K562 (cell line): ENCODE data around the gene LDAH. TPM values are rescaled to one million over a fixed set of nuclear protein-coding genes. Genes with fewer than 3 reads are reported as not detected.

ENCODE experiments used
- ATAC-seq: fragments of 200-7000 bp; cut with Tn5 transposase; 3 replicates; pipeline ENCODE4 v1.9.1; 2020; ENCODE audit warnings: moderate library complexity
- BruUV-seq: library from RNA; stranded (reverse); fragments of 400-500 nt; replicated peaks from 2 replicates; lab custom pipeline; 2021; lab: Mats Ljungman, UMichigan
- CTCF ChIA-PET: fragments of 300-600 bp; formaldehyde crosslinking; extraction: SDS; loops from one replicate; lab custom pipeline; 2021; ENCODE audit warnings: low intra/inter-chr PET ratio; lab: Yijun Ruan, JAX
- POLR2A ChIA-PET: fragments of 300-600, 350-650 bp; sonication (Branson Sonifier 250); formaldehyde crosslinking; extraction: SDS; loops from one replicate; lab custom pipeline; 2021; ENCODE audit warnings: antibody characterized with exemption, inconsistent platforms; lab: Yijun Ruan, JAX
- DNase-seq, 4 experiments: peaks; one replicate each; pipeline versions ENCODE4 v3.0.0 to v3.0.0-alpha.2; 2011 to 2018; ENCODE audit warnings: low spot score in 3 of 4, mixed read lengths in 3 of 4; ENCODE audit errors: extremely low read depth in 1 of 4
- FAIRE-seq: peaks from 2 replicates; lab custom pipeline; 2011; peaks lifted over from hg19 to GRCh38; lab: Jason Lieb, UNC
- H2AFZ ChIP-seq: 2 replicates; pipeline ENCODE4 v1.6.0; 2011; ENCODE audit warnings: low read depth, low read length, control low read depth, inconsistent platforms
- H3K27ac ChIP-seq: fragments of 200-600 bp; 3 replicates; pipeline ENCODE4 v1.8.0; 2011; ENCODE audit warnings: low read depth, mild to moderate bottlenecking, control low read depth, inconsistent platforms, low read length, moderate library complexity, mixed read lengths; ENCODE audit errors: extremely low read depth
- H3K27me3 ChIP-seq, 2 experiments: fragments of 300-600 bp in 1 of 2; 2 replicates in 1 of 2; 3 replicates in 1 of 2; pipeline versions ENCODE4 v1.6.0 to v1.8.0; 2011; ENCODE audit warnings: inconsistent platforms in 2 of 2, low read length in 2 of 2, mild to moderate bottlenecking in 1 of 2, mixed read lengths in 1 of 2, moderate library complexity in 1 of 2; ENCODE audit not compliant: control insufficient read depth in 2 of 2, insufficient read depth in 2 of 2
- H3K36me3 ChIP-seq: fragments of 300-600 bp; 3 replicates; pipeline ENCODE4 v1.8.0; 2011; ENCODE audit warnings: mild to moderate bottlenecking, low read length, inconsistent platforms; ENCODE audit not compliant: control insufficient read depth, insufficient read depth
- H3K4me1 ChIP-seq, 2 experiments: fragments of 200-600 bp in 1 of 2; replicated peaks in 1 of 2; 2 replicates in 1 of 2; 3 replicates in 1 of 2; pipeline versions ENCODE4 v1.5.1 to v1.8.0; 2011; ENCODE audit warnings: inconsistent platforms in 2 of 2, low read length in 2 of 2, mild to moderate bottlenecking in 1 of 2, mixed read lengths in 1 of 2, moderate library complexity in 1 of 2; ENCODE audit not compliant: control insufficient read depth in 2 of 2, insufficient read depth in 2 of 2
- H3K4me2 ChIP-seq: 2 replicates; pipeline ENCODE4 v1.6.1; 2011; ENCODE audit warnings: low read length, control low read depth, inconsistent platforms, mixed read lengths; ENCODE audit not compliant: insufficient read depth
- H3K4me3 ChIP-seq: fragments of 200-600 bp; sonication (generic), shearing (Covaris generic); 2 replicates; pipeline ENCODE4 v1.5.1; 2016; ENCODE audit warnings: control low read depth, inconsistent platforms
- H3K79me2 ChIP-seq: fragments of 200-600 bp; 3 replicates; pipeline ENCODE4 v1.8.0; 2011; ENCODE audit warnings: low read length, inconsistent platforms; ENCODE audit not compliant: control insufficient read depth, insufficient read depth
- H3K9ac ChIP-seq, 2 experiments: 2 replicates each; pipeline versions ENCODE4 v1.6.0 to v1.6.1; 2011; ENCODE audit warnings: low read depth in 2 of 2, low read length in 2 of 2, control low read depth in 1 of 2, inconsistent platforms in 1 of 2, mild to moderate bottlenecking in 1 of 2, mixed read lengths in 1 of 2; ENCODE audit not compliant: insufficient read depth in 1 of 2
- H3K9me1 ChIP-seq: one replicate; pipeline ENCODE4 v1.6.0; 2011; ENCODE audit warnings: inconsistent platforms, mild to moderate bottlenecking, low read length, moderate library complexity; ENCODE audit not compliant: control insufficient read depth, insufficient read depth
- H3K9me3 ChIP-seq: replicated peaks from 2 replicates; pipeline ENCODE4 v1.5.1; 2011; ENCODE audit warnings: low read depth, low read length, inconsistent platforms; ENCODE audit not compliant: control insufficient read depth, insufficient read depth
- H4K20me1 ChIP-seq: replicated peaks from 2 replicates; pipeline ENCODE4 v1.6.1; 2011; ENCODE audit warnings: low read length, inconsistent platforms, mixed read lengths; ENCODE audit not compliant: control insufficient read depth, insufficient read depth
- BRD4 ChIP-seq: fragments of 200-600 bp; sonication (generic); IDR thresholded peaks from 2 replicates; pipeline ENCODE4 v1.6.1; 2017; ENCODE audit warnings: inconsistent platforms
- CAMTA2 ChIP-seq: fragments of 250-450 bp; sonication (Bioruptor Pico); conservative IDR thresholded peaks from 2 replicates; pipeline ENCODE4 v1.5.1; 2022
- DDX20 ChIP-seq: fragments of 450-650 bp; IDR thresholded peaks from 2 replicates; pipeline ENCODE4 v1.6.1; 2016; ENCODE audit warnings: missing genetic modification characterization, low read depth, mild to moderate bottlenecking, missing compliant biosample characterization, moderate library complexity
- E2F5 ChIP-seq: sonication (generic); formaldehyde crosslinking; IDR thresholded peaks from 2 replicates; pipeline ENCODE4 v1.8.0; 2022; ENCODE audit warnings: mild to moderate bottlenecking, missing genetic modification reagents
- FOSL1 ChIP-seq: fragments of 200-800 bp; sonication (Bioruptor generic); conservative IDR thresholded peaks from 2 replicates; pipeline ENCODE4 v1.6.1; 2016; ENCODE audit warnings: missing genetic modification characterization, missing compliant biosample characterization
- GABPA ChIP-seq: fragments of 200-800 bp; sonication (Bioruptor generic); conservative IDR thresholded peaks from 2 replicates; pipeline ENCODE4 v1.6.1; 2016; ENCODE audit warnings: low read depth, missing genetic modification characterization, missing compliant biosample characterization
- MCM7 ChIP-seq, 2 experiments: fragments of 450-650 bp; IDR thresholded peaks; 2 replicates each; pipeline ENCODE4 v1.6.1; 2016 to 2018
- ZBTB40 ChIP-seq, 2 experiments: fragments of 450-650 bp in 1 of 2; sonication (generic) in 1 of 2; formaldehyde crosslinking in 1 of 2; IDR thresholded peaks; 2 replicates each; pipeline versions ENCODE4 v1.7.1 to v1.9.0; 2016 to 2022; ENCODE audit warnings: inconsistent platforms in 1 of 2, mild to moderate bottlenecking in 1 of 2, missing genetic modification reagents in 1 of 2
- ZNF445 ChIP-seq: fragments of 250-450 bp; sonication (Bioruptor Pico); IDR thresholded peaks from 2 replicates; pipeline ENCODE4 v1.4.0; 2020; ENCODE audit warnings: low read depth, mild to moderate bottlenecking, moderate library complexity
- ZNF75A ChIP-seq: fragments of 450-650 bp; formaldehyde crosslinking; IDR thresholded peaks from 2 replicates; pipeline ENCODE4 v1.4.0; 2020; ENCODE audit warnings: mild to moderate bottlenecking
- WGBS: fragments of 100-300 bp; shearing (Covaris generic); methylation state at CpG from one replicate; pipeline ENCODE4 v1.1.6; 2016; ENCODE audit warnings: low coverage, mixed read lengths; ENCODE audit not compliant: insufficient coverage; ENCODE audit errors: missing lambda C conversion rate; 5-methylcytosine and 5-hydroxymethylcytosine counted together
- in situ Hi-C: fragments of 300-500 bp; cut with MboI; formaldehyde crosslinking; loops from 4 replicates; pipeline ENCODE4 v1.15.0; 2018; ENCODE audit warnings: inconsistent platforms, mixed read lengths
- intact Hi-C: fragments of 100-400 bp; cut with micrococcal nuclease; formaldehyde crosslinking; loops from 2 replicates; pipeline ENCODE4 v1.14.2; 2022
- polyA plus RNA-seq, 8 experiments: library from polyadenylated mRNA; depleted of rRNA in 4 of 8; stranded (reverse) in 5 of 8; unstranded in 3 of 8; fragments of >200 nt; fragmentation: Nextera tagmentation in 2 of 8; fragmentation: Illumina TruSeq in 1 of 8; extraction: Ambion mirVana in 2 of 8; extraction: Trizol in 1 of 8; gene quantifications; 2 replicates each; pipeline versions ENCODE4 v1.2.1 to v1.2.3, GENCODE V29; 2011 to 2014; ENCODE audit warnings: inconsistent platforms in 1 of 8, missing spikeins in 1 of 8
- total RNA-seq, 7 experiments: library from RNA; depleted of rRNA in 6 of 7; stranded (reverse); fragments of >200 nt in 6 of 7; fragmentation: Illumina TruSeq in 2 of 7; extraction: Trizol in 2 of 7; gene quantifications; 2 replicates each; pipeline versions ENCODE4 v1.2.1 to v1.2.3, GENCODE V29; 2011 to 2021; ENCODE audit warnings: low replicate concordance in 1 of 7

Gene LDAH
- total and polyA plus RNA-seq, 9 of the 15 experiments (the other 6 are each of a cell fraction or from before 2014, with no cell fraction given) = 22.3 to 60.1 (median 40.0) TPM

- Histone ChIP-seq H3K9me1 (no peaks in the 10 kb centered on the region), H3K9me3 (no peaks in the 10 kb centered on the region), H3K4me1 (peaks cover 0 to 32% of the 10 kb centered on the region in 2 experiments; a peak in 2 of 5 replicates), H4K20me1 (no peaks in the 10 kb centered on the region; the same call in 1 of the 2 replicates), H3K4me2 (no peak overlapping the region), H2AFZ (no peak overlapping the region), H3K27me3 (peaks cover 35 to 78% of the 10 kb centered on the region in 2 experiments), H3K9ac (no peak overlapping the region), H3K79me2 (no peaks in the 10 kb centered on the region), H3K27ac (no peak overlapping the region), H3K4me3 (no peak overlapping the region), H3K36me3 (no peaks in the 10 kb centered on the region)
- FAIRE-seq (no peak), DNase-seq (no peak), ATAC-seq (no peak)
- 0% methylated on average over 7 of the region's 8 CpGs for WGBS
- in situ Hi-C loops (loop anchor here (25.0 kb wide), 1 partner anchor 593 kb away; no protein-coding TSS in a partner anchor), intact Hi-C loops (loop anchor here (10.0 kb wide), 3 partner anchors 116 to 646 kb away; no protein-coding TSS in a partner anchor)
- ChIA-PET CTCF (no interaction called here), POLR2A (interaction anchor here (1.0 kb wide), 1 partner anchor 10 kb away, joined by 3 read pairs; no protein-coding TSS in a partner anchor)
- BruUV-seq = no TSS peak
- no peak for TF ChIP-seq ZBTB40 (IDR thresholded peaks at IDR 0.05)
- TF ChIP-seq ZBTB40 (CRISPR knock-in tag; IDR thresholded peaks at IDR 0.05) = no peak
- TF ChIP-seq CAMTA2 (CRISPR knock-in tag) = no peak
- TF ChIP-seq GABPA = no peak
- no peak for TF ChIP-seq ZNF445 (CRISPR knock-in tag)
- TF ChIP-seq DDX20 (tag) = no peak
- no peak for TF ChIP-seq BRD4
- no peak for TF ChIP-seq ZNF75A (CRISPR knock-in tag)
- TF ChIP-seq MCM7 (IDR thresholded peaks at IDR 0.05) = no peak
- TF ChIP-seq E2F5 = no peak
- TF ChIP-seq FOSL1 = no peak
Observed at GRCh38 chr2:20668871-20669475, 153.9 kb downstream of the LDAH start.
